Activated B cell treated with CpG ODN at 0.5 μM for 24 hours (primary cell): ENCODE measurements around the gene MB. TPM values are rescaled to one million over a fixed set of nuclear protein-coding genes. Genes with fewer than 3 reads are reported as not detected.

ENCODE experiments used
- ATAC-seq: fragments of 200-7000 bp; cut with Tn5 transposase; one replicate; pipeline ENCODE4 v1.10.0; 2021; ENCODE audit warnings: low read depth, mild to moderate bottlenecking, moderate library complexity
- CTCF ChIA-PET: fragments of 350-600 bp; sonication (Branson Sonifier 250); formaldehyde crosslinking; loops from one replicate; lab custom pipeline; 2021; ENCODE audit warnings: antibody characterized with exemption; lab: Charles Lee
- POLR2A ChIA-PET: fragments of 350-600 bp; sonication (Branson Sonifier 250); formaldehyde crosslinking; loops from one replicate; lab custom pipeline; 2021; ENCODE audit warnings: antibody characterized with exemption; lab: Charles Lee
- DNase-seq: peaks from one replicate; pipeline ENCODE4 v3.0.0; 2022
- H3K27ac Mint-ChIP-seq: one replicate; pipeline ENCODE4 v1.8.0; 2020; ENCODE audit warnings: mixed read lengths
- H3K27me3 Mint-ChIP-seq: one replicate; pipeline ENCODE4 v1.8.0; 2021; ENCODE audit warnings: mixed read lengths
- H3K36me3 Mint-ChIP-seq: one replicate; pipeline ENCODE4 v1.8.0; 2021; ENCODE audit warnings: low read depth, mixed read lengths
- H3K4me1 Mint-ChIP-seq: one replicate; pipeline ENCODE4 v1.8.0; 2021; ENCODE audit warnings: mixed read lengths
- H3K4me3 Mint-ChIP-seq: one replicate; pipeline ENCODE4 v1.8.0; 2020; ENCODE audit warnings: mild to moderate bottlenecking, mixed read lengths
- H3K9me3 Mint-ChIP-seq: one replicate; pipeline ENCODE4 v1.8.0; 2020; ENCODE audit warnings: mixed read lengths
- intact Hi-C: fragments of 100-400 bp; cut with micrococcal nuclease; formaldehyde crosslinking; loops from one replicate; pipeline ENCODE4 v1.15.1; 2024
- total RNA-seq: library from RNA; stranded (reverse); gene quantifications from 2 replicates; pipeline ENCODE4 v1.2.3, GENCODE V29; 2022
- TF ChIP-seq, protein P1 (sequence below): fragments of 200-600 bp; IDR thresholded peaks from one replicate; pipeline ENCODE4 v1.8.0; 2022; ENCODE audit warnings: antibody characterized with exemption, mild to moderate bottlenecking

Gene MB
- total RNA-seq, 1 donor from 2014 or later = not detected

DNA sequence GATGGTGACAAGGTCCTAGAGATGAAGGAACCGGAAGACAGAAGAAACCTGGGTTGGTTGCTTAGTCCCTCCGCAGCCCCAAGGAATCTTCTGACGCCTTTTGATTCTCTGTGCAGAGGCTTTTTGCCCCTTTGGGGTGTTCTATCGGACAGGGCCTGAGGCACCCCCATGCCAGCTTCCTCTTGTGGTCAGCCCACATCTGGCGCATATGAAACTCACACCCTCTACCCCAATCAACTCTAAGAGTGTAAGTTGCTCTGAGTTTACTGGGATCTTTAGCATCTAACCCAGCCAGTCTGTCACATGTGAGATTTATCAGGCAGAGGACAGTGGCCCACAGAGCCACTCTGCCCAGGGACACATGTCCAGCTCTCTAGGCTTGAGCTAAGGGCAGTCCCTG lies 59.1 kb downstream of the MB start:
- intact Hi-C loops = no loop called here
- H3K27ac Mint-ChIP-seq = no peak overlapping the region
- ATAC-seq (no peak), DNase-seq (no peak)
- H3K9me3 Mint-ChIP-seq = no peaks in the 10 kb centered on the region
- peaks cover under 1% of the 10 kb centered on the region for H3K4me1 Mint-ChIP-seq
- peaks cover 39% of the 10 kb centered on the region for H3K27me3 Mint-ChIP-seq
- POLR2A ChIA-PET = no interaction called here
- H3K4me3 Mint-ChIP-seq = no peak overlapping the region
- CTCF ChIA-PET = no interaction called here
- TF ChIP-seq, protein P1, sequence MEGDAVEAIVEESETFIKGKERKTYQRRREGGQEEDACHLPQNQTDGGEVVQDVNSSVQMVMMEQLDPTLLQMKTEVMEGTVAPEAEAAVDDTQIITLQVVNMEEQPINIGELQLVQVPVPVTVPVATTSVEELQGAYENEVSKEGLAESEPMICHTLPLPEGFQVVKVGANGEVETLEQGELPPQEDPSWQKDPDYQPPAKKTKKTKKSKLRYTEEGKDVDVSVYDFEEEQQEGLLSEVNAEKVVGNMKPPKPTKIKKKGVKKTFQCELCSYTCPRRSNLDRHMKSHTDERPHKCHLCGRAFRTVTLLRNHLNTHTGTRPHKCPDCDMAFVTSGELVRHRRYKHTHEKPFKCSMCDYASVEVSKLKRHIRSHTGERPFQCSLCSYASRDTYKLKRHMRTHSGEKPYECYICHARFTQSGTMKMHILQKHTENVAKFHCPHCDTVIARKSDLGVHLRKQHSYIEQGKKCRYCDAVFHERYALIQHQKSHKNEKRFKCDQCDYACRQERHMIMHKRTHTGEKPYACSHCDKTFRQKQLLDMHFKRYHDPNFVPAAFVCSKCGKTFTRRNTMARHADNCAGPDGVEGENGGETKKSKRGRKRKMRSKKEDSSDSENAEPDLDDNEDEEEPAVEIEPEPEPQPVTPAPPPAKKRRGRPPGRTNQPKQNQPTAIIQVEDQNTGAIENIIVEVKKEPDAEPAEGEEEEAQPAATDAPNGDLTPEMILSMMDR = no peak
- no peaks in the 10 kb centered on the region for H3K36me3 Mint-ChIP-seq

Other genes with a start within 250 kb of the MB start
- 13.3 TPM in 2 replicates for gene HMOX1, start 236.2 kb downstream of the MB start, total RNA-seq
- gene MCM5, start 217.2 kb downstream of the MB start, total RNA-seq = 176 and 178 TPM in 2 replicates
- not detected in 2 replicates for gene RASD2, start 76.5 kb downstream of the MB start, total RNA-seq
- 7.7 and 8.0 TPM in 2 replicates for gene APOL6, start 31.1 kb upstream of the MB start, total RNA-seq
- gene APOL5, start 100.5 kb upstream of the MB start, total RNA-seq = not detected in 2 replicates